Suprapubic skin (tissue), 4 donors: ENCODE measurements around the gene FRAT2. TPM values are rescaled to one million over a fixed set of nuclear protein-coding genes. Genes with fewer than 3 reads are reported as not detected.
"Not testable (repeated sequence)": the region's sequence is repeated elsewhere in the genome, so short reads cannot be mapped to it uniquely, and the experiment has no call there.

ENCODE experiments used
- DNase-seq, 2 donors: peaks; one replicate each; pipeline ENCODE4 v3.0.0-alpha.2; 2019; ENCODE audit warnings: low spot score in 2 of 2
- H3K27ac ChIP-seq: fragments of 200-600 bp; sonication (generic); one replicate; pipeline ENCODE4 v1.5.1; 2019
- H3K27me3 ChIP-seq: fragments of 200-600 bp; sonication (generic); one replicate; pipeline ENCODE4 v1.5.1; 2019
- H3K36me3 ChIP-seq: fragments of 200-600 bp; sonication (generic); one replicate; pipeline ENCODE4 v1.5.1; 2019
- H3K4me1 ChIP-seq: fragments of 200-600 bp; sonication (generic); one replicate; pipeline ENCODE4 v1.5.1; 2019
- H3K4me3 ChIP-seq: fragments of 200-600 bp; sonication (generic); one replicate; pipeline ENCODE4 v1.5.1; 2019; ENCODE audit warnings: mild to moderate bottlenecking
- H3K9me3 ChIP-seq: fragments of 200-600 bp; sonication (generic); one replicate; pipeline ENCODE4 v1.5.1; 2019
- EP300 ChIP-seq: sonication (generic); formaldehyde crosslinking; IDR thresholded peaks from one replicate; pipeline ENCODE4 v1.6.1; 2017; ENCODE audit warnings: antibody characterized with exemption
- POLR2A ChIP-seq, 2 donors: fragments of 450-650 bp; IDR thresholded peaks; one replicate each; pipeline ENCODE4 v1.6.1; 2017; ENCODE audit warnings: antibody characterized with exemption in 2 of 2, mild to moderate bottlenecking in 2 of 2, moderate library complexity in 2 of 2
- POLR2AphosphoS5 ChIP-seq, 3 donors: sonication (generic); formaldehyde crosslinking; IDR thresholded peaks; one replicate each; pipeline ENCODE4 v1.6.1; 2017; ENCODE audit warnings: antibody characterized with exemption in 3 of 3
- WGBS: methylation state at CpG from one replicate; pipeline ENCODE4 v1.1.5; 2018; 5-methylcytosine and 5-hydroxymethylcytosine counted together
- total RNA-seq, 4 donors: library from RNA; depleted of rRNA; stranded (reverse); fragments of >200 nt; gene quantifications; one replicate each; pipeline ENCODE4 v1.1.0, GENCODE V29; 2016
- TF ChIP-seq, protein P1 (sequence below), 2 donors: fragments of 200-600 bp in 1 of 2; fragments of 450-650 bp in 1 of 2; sonication (generic) in 1 of 2; IDR thresholded peaks; one replicate each; pipeline ENCODE4 v1.5.1; 2016 to 2019; ENCODE audit warnings: antibody characterized with exemption in 2 of 2, mild to moderate bottlenecking in 1 of 2, moderate library complexity in 1 of 2

The FRAT2 gene
- total RNA-seq, 4 donors from 2014 or later: 30.9 to 58.0 (median 38.4) TPM

DNA sequence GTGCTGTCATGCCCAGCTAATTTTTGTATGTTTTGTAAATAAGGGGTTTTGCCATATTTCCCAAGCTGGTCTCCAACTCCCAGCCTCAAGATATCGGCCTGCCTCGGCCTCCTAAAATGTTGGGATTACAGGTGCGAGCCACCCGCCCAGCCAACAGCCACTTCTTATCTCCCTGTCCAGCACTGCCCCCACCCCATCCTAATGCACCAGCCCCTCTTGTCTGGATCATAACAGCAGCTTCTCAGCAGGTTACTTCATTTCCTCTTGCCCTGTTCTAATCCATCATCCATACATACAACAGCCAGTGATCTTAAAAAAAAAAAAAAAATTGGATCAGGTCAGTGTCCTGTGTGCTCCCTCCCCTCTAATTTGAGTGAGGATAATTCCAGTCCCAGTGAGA is 12.8 kb upstream of the FRAT2 start:
- Histone ChIP-seq H3K9me3 (no peaks in the 10 kb centered on the region), H3K27ac (no peak overlapping the region), H3K36me3 (peaks cover 8% of the 10 kb centered on the region), H3K27me3 (no peaks in the 10 kb centered on the region), H3K4me3 (no peak overlapping the region), H3K4me1 (no peaks in the 10 kb centered on the region)
- TF ChIP-seq POLR2AphosphoS5 (IDR thresholded peaks at IDR 0.05) (no peak), EP300 (no peak), POLR2A (IDR thresholded peaks at IDR 0.05) (no peak)
- TF ChIP-seq, protein P1, sequence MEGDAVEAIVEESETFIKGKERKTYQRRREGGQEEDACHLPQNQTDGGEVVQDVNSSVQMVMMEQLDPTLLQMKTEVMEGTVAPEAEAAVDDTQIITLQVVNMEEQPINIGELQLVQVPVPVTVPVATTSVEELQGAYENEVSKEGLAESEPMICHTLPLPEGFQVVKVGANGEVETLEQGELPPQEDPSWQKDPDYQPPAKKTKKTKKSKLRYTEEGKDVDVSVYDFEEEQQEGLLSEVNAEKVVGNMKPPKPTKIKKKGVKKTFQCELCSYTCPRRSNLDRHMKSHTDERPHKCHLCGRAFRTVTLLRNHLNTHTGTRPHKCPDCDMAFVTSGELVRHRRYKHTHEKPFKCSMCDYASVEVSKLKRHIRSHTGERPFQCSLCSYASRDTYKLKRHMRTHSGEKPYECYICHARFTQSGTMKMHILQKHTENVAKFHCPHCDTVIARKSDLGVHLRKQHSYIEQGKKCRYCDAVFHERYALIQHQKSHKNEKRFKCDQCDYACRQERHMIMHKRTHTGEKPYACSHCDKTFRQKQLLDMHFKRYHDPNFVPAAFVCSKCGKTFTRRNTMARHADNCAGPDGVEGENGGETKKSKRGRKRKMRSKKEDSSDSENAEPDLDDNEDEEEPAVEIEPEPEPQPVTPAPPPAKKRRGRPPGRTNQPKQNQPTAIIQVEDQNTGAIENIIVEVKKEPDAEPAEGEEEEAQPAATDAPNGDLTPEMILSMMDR (IDR thresholded peaks at IDR 0.05): no peak
- 91% methylated on average over 4 of the region's 4 CpGs for WGBS
- DNase-seq: no peak

DNA sequence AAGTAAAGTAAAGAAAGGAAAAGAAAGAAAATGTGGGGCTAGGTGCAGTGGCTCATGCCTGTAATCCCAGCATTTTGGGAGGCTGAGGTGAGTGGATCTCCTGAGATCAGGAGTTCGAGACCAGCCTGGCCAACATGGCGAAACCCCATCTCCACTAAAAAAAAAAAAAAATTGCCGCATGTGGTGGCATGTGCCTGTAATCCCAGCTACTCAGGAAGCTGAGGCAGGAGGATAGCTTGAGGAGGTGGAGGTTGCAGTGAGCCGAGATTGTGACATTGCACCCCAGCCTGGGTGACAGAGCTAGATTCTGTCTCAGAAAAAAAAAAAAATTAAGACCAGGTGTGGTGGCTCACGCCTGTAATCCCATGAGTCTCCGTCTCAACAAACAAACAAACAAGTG is 9.1 kb upstream of the FRAT2 start:
- not testable (repeated sequence) for H3K4me1 ChIP-seq, H3K9me3 ChIP-seq, H3K4me3 ChIP-seq, H3K36me3 ChIP-seq, H3K27ac ChIP-seq, DNase-seq, H3K27me3 ChIP-seq
- 85% methylated on average over 6 of the region's 6 CpGs for WGBS

DNA sequence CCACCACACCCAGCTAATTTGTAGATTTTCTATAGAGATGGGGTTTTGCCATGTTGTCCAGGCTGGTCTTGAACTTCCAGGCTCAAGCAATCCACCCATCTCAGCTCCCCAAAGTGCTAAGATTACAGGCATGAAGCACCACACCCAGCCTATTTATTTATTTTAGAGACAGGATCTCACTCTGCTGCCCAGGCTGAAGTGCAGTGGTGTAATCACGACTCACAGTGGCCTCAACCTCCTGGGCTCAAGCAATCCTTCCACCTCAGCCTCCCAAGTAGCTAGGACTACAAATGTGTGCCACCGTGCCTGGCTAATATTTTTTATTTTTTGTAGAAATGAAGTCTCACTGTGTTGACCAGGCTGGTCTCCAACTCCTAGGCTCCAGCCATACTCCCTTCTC is 6.9 kb upstream of the FRAT2 start:
- Histone ChIP-seq H3K9me3 (no peaks in the 10 kb centered on the region), H3K4me3 (no peak overlapping the region), H3K27ac (no peak overlapping the region), H3K27me3 (no peaks in the 10 kb centered on the region), H3K4me1 (peaks cover 19% of the 10 kb centered on the region), H3K36me3 (no peaks in the 10 kb centered on the region)
- no peak for DNase-seq
- TF ChIP-seq POLR2AphosphoS5 (IDR thresholded peaks at IDR 0.05) (no peak), EP300 (no peak), POLR2A (IDR thresholded peaks at IDR 0.05) (no peak)
- TF ChIP-seq, protein P1 (IDR thresholded peaks at IDR 0.05): no peak
- WGBS: 65% methylated on average over 2 of the region's 2 CpGs

DNA sequence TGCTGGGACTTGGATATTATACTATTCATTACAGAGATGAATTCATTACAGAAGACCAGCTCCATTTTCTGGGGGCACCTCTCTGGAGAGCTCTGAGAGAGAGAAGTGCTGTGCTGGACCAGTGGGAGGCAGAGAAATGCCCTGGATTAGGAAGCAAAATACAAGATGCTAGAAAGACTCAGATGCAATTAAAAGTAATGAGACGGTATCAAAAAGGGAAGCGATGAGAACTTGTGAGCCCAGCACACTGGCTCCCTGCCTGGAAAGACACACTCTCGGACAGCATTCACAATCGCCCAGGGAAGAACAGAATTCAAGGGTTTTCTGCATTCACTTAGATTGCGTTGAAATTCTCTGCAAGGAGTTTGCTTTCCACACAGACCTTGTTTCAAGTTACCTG is 3.5 kb upstream of the FRAT2 start:
- peaks cover 35% of the 10 kb centered on the region for H3K4me1 ChIP-seq
- WGBS: 37% methylated on average over 5 of the region's 5 CpGs
- no peak for DNase-seq
- no peaks in the 10 kb centered on the region for H3K9me3 ChIP-seq
- H3K4me3 ChIP-seq: no peak overlapping the region
- peak overlapping the region; percentile 98 for H3K27ac ChIP-seq
- no peaks in the 10 kb centered on the region for H3K36me3 ChIP-seq
- no peak for TF ChIP-seq POLR2A (IDR thresholded peaks at IDR 0.05)
- no peak for TF ChIP-seq EP300
- TF ChIP-seq, protein P1 (IDR thresholded peaks at IDR 0.05): no peak
- no peak for TF ChIP-seq POLR2AphosphoS5 (IDR thresholded peaks at IDR 0.05)
- H3K27me3 ChIP-seq: no peaks in the 10 kb centered on the region

DNA sequence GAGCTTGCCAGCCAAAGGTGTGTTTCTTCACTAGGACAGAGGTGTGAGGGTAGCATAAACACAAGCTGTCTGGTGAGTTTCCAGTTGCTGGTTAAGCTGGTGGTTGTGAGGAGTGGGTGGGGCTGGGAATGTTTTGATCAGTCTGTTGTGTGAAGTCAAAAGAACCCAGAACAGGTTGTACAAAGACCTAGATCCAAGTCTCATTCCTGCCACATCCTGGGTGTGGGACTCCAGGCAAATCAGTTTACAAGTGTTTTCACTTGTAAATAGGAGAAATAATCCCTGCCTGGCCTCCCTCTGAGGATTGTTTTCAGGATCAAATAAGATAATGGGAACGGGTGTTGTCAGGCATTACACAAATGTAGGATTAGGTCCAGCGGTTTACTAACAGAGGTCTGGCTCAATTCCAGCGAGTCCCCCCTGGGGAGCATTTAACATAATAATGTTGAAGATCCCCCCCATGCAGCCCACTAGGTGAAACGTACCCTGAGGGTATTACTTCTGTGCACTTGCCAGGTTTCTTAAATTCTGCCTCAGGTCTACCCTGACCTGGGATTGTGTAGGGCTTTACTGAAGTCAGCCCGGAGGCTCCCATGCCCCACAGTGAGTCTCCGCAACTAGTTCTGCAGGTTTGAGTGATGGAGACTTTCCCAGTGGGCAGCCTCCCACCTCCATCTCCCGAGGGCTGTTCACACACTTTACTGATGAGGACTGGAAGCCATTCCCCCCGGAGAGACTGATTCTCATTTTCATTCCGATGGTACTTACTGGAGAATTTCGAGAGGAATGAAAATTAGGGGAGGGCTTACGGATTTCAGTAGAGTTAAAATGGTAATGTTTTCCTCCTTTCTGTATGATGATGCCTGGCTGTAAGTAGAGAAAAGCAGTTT is 2.7 kb upstream of the FRAT2 start:
- Histone ChIP-seq H3K4me1 (peaks cover 43% of the 10 kb centered on the region), H3K36me3 (no peaks in the 10 kb centered on the region), H3K4me3 (peak overlapping the region; percentile 30), H3K27me3 (no peaks in the 10 kb centered on the region), H3K9me3 (no peaks in the 10 kb centered on the region), H3K27ac (peak overlapping the region; percentile 98)
- TF ChIP-seq, protein P1 (IDR thresholded peaks at IDR 0.05): no peak
- no peak for TF ChIP-seq EP300
- TF ChIP-seq POLR2AphosphoS5 (IDR thresholded peaks at IDR 0.05): peak in 1 of 3 donors; percentile 38
- no peak for TF ChIP-seq POLR2A (IDR thresholded peaks at IDR 0.05)
- DNase-seq: peak in 1 of 2 donors; percentile 80
- 21% methylated on average over 11 of the region's 11 CpGs for WGBS
